PC-3 (cell line): ENCODE results near the gene CLNK. TPM values are rescaled to one million over a fixed set of nuclear protein-coding genes. Genes with fewer than 3 reads are reported as not detected.

Experiments
- ATAC-seq: fragments of 200-7000 bp; cut with Tn5 transposase; 2 replicates; pipeline ENCODE4 v1.9.1; 2020; ENCODE audit warnings: mild to moderate bottlenecking, moderate library complexity
- BruUV-seq: library from RNA; stranded (reverse); fragments of 400-500 nt; replicated peaks from 2 replicates; lab custom pipeline; 2021; lab: Mats Ljungman, UMichigan
- CTCF ChIA-PET: fragments of 300-600 bp; sonication (Branson Sonifier 250); formaldehyde crosslinking; loops from one replicate; lab custom pipeline; 2022; ENCODE audit warnings: antibody characterized with exemption; lab: Charles Lee
- POLR2A ChIA-PET: fragments of 300-600 bp; sonication (Branson Sonifier 250); formaldehyde crosslinking; loops from one replicate; lab custom pipeline; 2022; ENCODE audit warnings: antibody characterized with exemption; ENCODE audit not compliant: unreplicated experiment; lab: Charles Lee
- DNase-seq: peaks from one replicate; pipeline ENCODE4 v3.0.0-alpha.2; 2015
- H2AFZ ChIP-seq: fragments of 300-600 bp; sonication (generic); 2 replicates; pipeline ENCODE4 v1.6.0; 2016; ENCODE audit warnings: antibody characterized with exemption, low read length
- H3F3A ChIP-seq: fragments of 300-600 bp; sonication (generic); one replicate; pipeline ENCODE4 v1.6.0; 2017; ENCODE audit warnings: antibody characterized with exemption, low read length, control low read depth, mild to moderate bottlenecking; ENCODE audit not compliant: unreplicated experiment
- H3K27ac ChIP-seq: fragments of 300-600 bp; sonication (generic); 2 replicates; pipeline ENCODE4 v1.5.1; 2016; ENCODE audit warnings: mild to moderate bottlenecking, low read length
- H3K27me3 ChIP-seq: fragments of 300-600 bp; sonication (generic); 2 replicates; pipeline ENCODE4 v1.6.1; 2016; ENCODE audit warnings: low read length, mixed read lengths
- H3K36me3 ChIP-seq: fragments of 300-600 bp; sonication (generic); 2 replicates; pipeline ENCODE4 v1.6.1; 2016; ENCODE audit warnings: low read depth, mixed run types, low read length, mixed read lengths
- H3K4me1 ChIP-seq: fragments of 300-600 bp; sonication (generic); 2 replicates; pipeline ENCODE4 v1.5.1; 2016; ENCODE audit warnings: low read length; ENCODE audit not compliant: insufficient read depth
- H3K4me2 ChIP-seq: fragments of 300-600 bp; sonication (generic); 2 replicates; pipeline ENCODE4 v1.6.0; 2016; ENCODE audit warnings: low read length
- H3K4me3 ChIP-seq: fragments of 300-600 bp; sonication (generic); 2 replicates; pipeline ENCODE4 v1.5.1; 2016; ENCODE audit warnings: mild to moderate bottlenecking, low read length, mixed read lengths
- H3K79me2 ChIP-seq: fragments of 300-600 bp; sonication (generic); 2 replicates; pipeline ENCODE4 v1.6.1; 2017; ENCODE audit warnings: low read length, mixed read lengths
- H3K9ac ChIP-seq: fragments of 300-600 bp; sonication (generic); 2 replicates; pipeline ENCODE4 v1.6.0; 2016; ENCODE audit warnings: mild to moderate bottlenecking, low read length
- H3K9me2 ChIP-seq: fragments of 300-600 bp; sonication (generic); replicated peaks from 2 replicates; pipeline ENCODE4 v1.6.1; 2016; ENCODE audit warnings: mixed run types, low read length, mixed read lengths
- H3K9me3 ChIP-seq: fragments of 300-600 bp; sonication (generic); 2 replicates; pipeline ENCODE4 v1.6.1; 2016; ENCODE audit warnings: low read length, mixed read lengths
- H4K20me1 ChIP-seq: fragments of 300-600 bp; sonication (generic); 2 replicates; pipeline ENCODE4 v1.6.1; 2016; ENCODE audit warnings: low read length, mixed read lengths
- EZH2 ChIP-seq: fragments of 300-600 bp; sonication (generic); IDR thresholded peaks from one replicate; pipeline ENCODE4 v1.6.1; 2017; ENCODE audit warnings: antibody characterized with exemption, mild to moderate bottlenecking, low read length; ENCODE audit not compliant: unreplicated experiment
- EZH2phosphoT487 ChIP-seq: fragments of 300-600 bp; sonication (generic); IDR thresholded peaks from 2 replicates; pipeline ENCODE4 v1.6.1; 2018; ENCODE audit warnings: mild to moderate bottlenecking, antibody characterized with exemption, low read length, borderline replicate concordance
- intact Hi-C: fragments of 100-400 bp; cut with micrococcal nuclease; formaldehyde crosslinking; loops from 2 replicates; pipeline ENCODE4 v1.9.0; 2023
- total RNA-seq: library from RNA; depleted of rRNA; stranded (reverse); fragments of >200 nt; gene quantifications from 2 replicates; pipeline ENCODE4 v1.2.3, GENCODE V29; 2014
- TF ChIP-seq, protein P1 (sequence below): fragments of 300-600 bp; sonication (generic); conservative IDR thresholded peaks from 2 replicates; pipeline ENCODE4 v1.5.1; 2017; ENCODE audit warnings: antibody characterized with exemption, low read depth, mild to moderate bottlenecking, low read length

CLNK gene
- total RNA-seq, 1 experiment from 2014 or later = not detected

- DNase-seq = no peak
- no peaks in the 10 kb centered on the region for H3F3A ChIP-seq
- ChIA-PET CTCF (interaction anchor here (0.6 kb wide), 1 partner anchor 333 kb away, joined by 3 read pairs; no protein-coding TSS in a partner anchor), POLR2A (no interaction called here)
- no peaks in the 10 kb centered on the region for H3K9me3 ChIP-seq
- H3K36me3 ChIP-seq = no peaks in the 10 kb centered on the region
- no peak overlapping the region for H3K4me2 ChIP-seq
- no peak overlapping the region for H2AFZ ChIP-seq
- no peak for ATAC-seq
- peaks cover 25% of the 10 kb centered on the region; the same call in 1 of the 2 replicates for H3K27me3 ChIP-seq
- H4K20me1 ChIP-seq = no peaks in the 10 kb centered on the region
- TF ChIP-seq EZH2 (no peak), EZH2phosphoT487 (no peak)
- TF ChIP-seq, protein P1, sequence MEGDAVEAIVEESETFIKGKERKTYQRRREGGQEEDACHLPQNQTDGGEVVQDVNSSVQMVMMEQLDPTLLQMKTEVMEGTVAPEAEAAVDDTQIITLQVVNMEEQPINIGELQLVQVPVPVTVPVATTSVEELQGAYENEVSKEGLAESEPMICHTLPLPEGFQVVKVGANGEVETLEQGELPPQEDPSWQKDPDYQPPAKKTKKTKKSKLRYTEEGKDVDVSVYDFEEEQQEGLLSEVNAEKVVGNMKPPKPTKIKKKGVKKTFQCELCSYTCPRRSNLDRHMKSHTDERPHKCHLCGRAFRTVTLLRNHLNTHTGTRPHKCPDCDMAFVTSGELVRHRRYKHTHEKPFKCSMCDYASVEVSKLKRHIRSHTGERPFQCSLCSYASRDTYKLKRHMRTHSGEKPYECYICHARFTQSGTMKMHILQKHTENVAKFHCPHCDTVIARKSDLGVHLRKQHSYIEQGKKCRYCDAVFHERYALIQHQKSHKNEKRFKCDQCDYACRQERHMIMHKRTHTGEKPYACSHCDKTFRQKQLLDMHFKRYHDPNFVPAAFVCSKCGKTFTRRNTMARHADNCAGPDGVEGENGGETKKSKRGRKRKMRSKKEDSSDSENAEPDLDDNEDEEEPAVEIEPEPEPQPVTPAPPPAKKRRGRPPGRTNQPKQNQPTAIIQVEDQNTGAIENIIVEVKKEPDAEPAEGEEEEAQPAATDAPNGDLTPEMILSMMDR = no peak
- H3K4me3 ChIP-seq = no peak overlapping the region
- no peak overlapping the region for H3K27ac ChIP-seq
- H3K9ac ChIP-seq = no peak overlapping the region
- H3K9me2 ChIP-seq = no peaks in the 10 kb centered on the region
- H3K79me2 ChIP-seq = no peaks in the 10 kb centered on the region
- BruUV-seq = no TSS peak
- no peaks in the 10 kb centered on the region for H3K4me1 ChIP-seq
- intact Hi-C loops = no loop called here
Measured at GRCh38 chr4:10491401-10491800, 193.2 kb downstream of the CLNK start.

DNA sequence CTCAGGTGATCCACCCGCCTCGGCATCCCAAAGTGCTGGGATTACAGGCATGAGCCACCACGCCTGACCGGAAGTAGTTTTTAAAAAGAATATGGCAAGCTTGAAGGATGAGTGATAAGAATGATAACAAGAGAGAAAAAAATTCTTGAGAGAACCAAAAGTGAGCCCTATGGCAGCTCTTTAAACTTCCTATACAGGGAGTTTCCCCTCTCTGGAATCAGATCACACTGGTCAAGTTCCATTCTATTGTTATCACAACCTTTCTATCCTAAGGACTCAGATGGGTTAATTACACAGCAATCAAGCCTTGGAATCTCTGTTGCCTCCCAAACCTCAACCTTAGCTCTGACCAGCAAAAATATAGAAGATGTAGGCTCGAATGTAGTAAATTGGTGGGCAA lies 193.6 kb downstream of the CLNK start:
- Histone ChIP-seq H3K4me3 (no peak overlapping the region), H3K4me2 (no peak overlapping the region), H4K20me1 (no peaks in the 10 kb centered on the region), H2AFZ (no peak overlapping the region), H3K36me3 (no peaks in the 10 kb centered on the region), H3F3A (no peaks in the 10 kb centered on the region), H3K4me1 (no peaks in the 10 kb centered on the region), H3K9me2 (no peaks in the 10 kb centered on the region), H3K27ac (no peak overlapping the region), H3K9ac (no peak overlapping the region), H3K27me3 (peaks cover 26% of the 10 kb centered on the region; the same call in 1 of the 2 replicates), H3K9me3 (no peaks in the 10 kb centered on the region), H3K79me2 (no peaks in the 10 kb centered on the region)
- no peak for ATAC-seq
- BruUV-seq = no TSS peak
- TF ChIP-seq, protein P1 = no peak
- TF ChIP-seq EZH2 (no peak), EZH2phosphoT487 (no peak)
- ChIA-PET POLR2A (no interaction called here), CTCF (no interaction called here)
- intact Hi-C loops = no loop called here
- no peak for DNase-seq

DNA sequence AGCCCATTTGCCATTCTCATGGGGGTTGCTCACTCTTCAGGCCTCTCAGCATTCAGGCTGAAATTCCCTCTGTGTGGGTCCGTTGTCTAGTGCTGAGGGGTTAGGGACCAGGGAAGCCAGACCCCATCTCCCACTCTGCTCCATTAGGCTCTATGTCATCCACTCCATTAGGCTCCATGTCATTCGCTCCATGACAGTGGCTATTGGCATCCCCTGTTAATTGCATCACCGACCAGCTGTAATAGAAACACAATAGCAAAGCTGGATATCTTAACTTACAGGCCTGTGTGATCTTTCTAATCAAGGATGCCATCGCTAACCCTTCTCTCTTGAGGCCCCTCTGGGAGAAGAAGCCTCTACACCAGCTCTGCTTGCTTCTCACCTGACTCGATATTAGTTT lies 201.7 kb downstream of the CLNK start:
- no peaks in the 10 kb centered on the region for H4K20me1 ChIP-seq
- no peaks in the 10 kb centered on the region for H3K79me2 ChIP-seq
- H3K27ac ChIP-seq = no peak overlapping the region
- H3K27me3 ChIP-seq = peaks cover 16% of the 10 kb centered on the region; the same call in 1 of the 2 replicates
- ChIA-PET POLR2A (no interaction called here), CTCF (interaction anchor here (0.6 kb wide), 1 partner anchor 49 kb away, joined by 3 read pairs; no protein-coding TSS in a partner anchor)
- H3K9ac ChIP-seq = no peak overlapping the region
- TF ChIP-seq EZH2 = no peak
- no peak overlapping the region for H3K4me3 ChIP-seq
- H3K4me1 ChIP-seq = no peaks in the 10 kb centered on the region
- no peaks in the 10 kb centered on the region for H3K36me3 ChIP-seq
- intact Hi-C loops = no loop called here
- no peaks in the 10 kb centered on the region for H3K9me2 ChIP-seq
- ATAC-seq (no peak), DNase-seq (no peak)
- no peak overlapping the region for H3K4me2 ChIP-seq
- BruUV-seq = no TSS peak
- H3F3A ChIP-seq = no peaks in the 10 kb centered on the region
- H2AFZ ChIP-seq = no peak overlapping the region
- no peaks in the 10 kb centered on the region for H3K9me3 ChIP-seq
